C4-2B (cell line): Measurements from ENCODE around the gene FAM25C.
"Not testable (repeated sequence)": the region's sequence is repeated elsewhere in the genome, so short reads cannot be mapped to it uniquely, and the experiment has no call there.

ENCODE experiments used
- H3K27ac ChIP-seq: fragments of 450-650 bp; 2 replicates; pipeline ENCODE4 v1.5.1; 2017

Gene FAM25C

DNA sequence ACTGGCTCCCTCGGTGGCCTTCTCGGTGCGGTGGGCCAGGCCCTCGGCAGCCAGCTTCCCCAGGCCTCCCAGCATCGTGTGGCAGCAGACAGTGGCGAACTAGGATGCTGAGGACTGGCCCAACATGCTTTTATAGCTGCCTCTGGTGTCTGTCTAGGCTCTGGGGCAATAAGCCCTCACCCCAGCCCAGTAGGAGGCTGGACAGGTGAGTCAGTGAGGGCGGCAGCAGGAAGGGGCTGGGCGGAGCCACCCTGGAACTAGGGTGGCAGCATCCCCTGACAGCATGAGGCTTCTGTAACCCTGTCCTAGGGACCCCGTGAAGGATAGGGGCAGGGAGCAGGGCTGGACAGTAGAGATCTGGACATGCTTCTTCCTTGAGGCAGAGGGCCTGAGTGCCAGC, at the start of gene FAM25C:
Gene FAM25C, minus strand, starts transcription at position 101 of the 400 bp plus-strand sequence. Its CDS starts 26 bp downstream, at position 75.
- not testable (repeated sequence) for H3K27ac ChIP-seq

- H3K27ac ChIP-seq, result not testable (repeated sequence)
These were observed 45.0 kb upstream of the FAM25C start for GRCh38 chr10:48044557-48044956.

DNA sequence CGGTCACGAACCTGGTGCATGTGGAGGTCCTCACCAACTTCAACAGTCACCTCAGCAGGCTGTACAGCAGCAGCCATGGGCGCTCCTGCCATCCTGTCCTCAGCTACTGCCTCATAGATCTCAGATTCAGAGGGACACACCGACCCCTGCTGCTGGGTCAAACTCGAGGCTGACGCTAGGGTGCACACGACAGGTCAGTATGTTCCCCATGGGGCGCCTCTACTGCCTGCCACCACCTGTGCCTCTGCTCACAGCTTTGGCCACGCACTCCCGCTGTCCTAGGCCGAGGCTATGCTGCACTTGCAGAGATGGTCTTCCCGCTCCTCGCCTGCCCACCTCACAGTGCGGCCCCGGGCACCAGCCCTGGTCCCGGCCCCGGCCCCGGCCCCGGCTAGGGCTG, 31.8 kb upstream of the FAM25C start:
- H3K27ac ChIP-seq, result not testable (repeated sequence)

DNA sequence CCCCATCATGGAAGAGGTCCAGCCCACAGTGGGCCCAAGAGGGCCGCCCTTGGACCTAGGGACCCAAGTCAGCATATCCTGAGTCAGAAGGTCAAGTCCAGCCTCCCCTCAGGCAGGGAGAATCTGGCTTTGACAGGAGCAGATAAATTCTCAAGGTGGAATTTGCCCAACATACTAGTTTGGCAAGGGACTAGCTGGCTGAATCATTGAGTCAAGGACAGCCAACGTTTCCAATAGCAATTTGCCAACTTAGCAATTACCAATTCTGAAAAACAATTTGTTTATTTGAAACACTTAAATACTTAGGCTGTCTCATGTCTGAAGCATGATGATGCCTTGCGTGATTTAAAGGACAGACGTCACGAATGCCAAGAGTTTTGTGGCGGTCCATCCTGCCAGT, 2.7 kb upstream of the FAM25C start:
- not testable (repeated sequence) for H3K27ac ChIP-seq

DNA sequence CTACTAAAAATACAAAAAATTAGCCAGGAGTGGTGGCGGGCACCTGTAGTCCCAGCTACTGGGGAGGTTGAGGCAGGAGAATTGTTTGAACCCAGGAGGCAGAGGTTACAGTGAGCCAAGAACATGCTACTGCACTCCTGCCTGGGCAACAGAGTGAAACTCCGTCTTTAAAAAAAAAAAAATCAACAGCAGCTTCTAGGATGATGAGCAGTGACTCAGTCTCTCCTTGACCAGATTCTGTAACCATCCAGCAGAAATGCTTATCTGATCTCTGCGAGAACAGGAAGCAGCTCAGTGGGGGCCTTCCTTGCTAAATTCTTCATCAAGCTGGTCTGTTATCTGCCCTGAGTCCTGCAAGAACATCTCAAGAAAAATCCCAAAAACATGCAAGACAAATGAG, 5.5 kb downstream of the FAM25C start:
- not testable (repeated sequence) for H3K27ac ChIP-seq

GRCh38 chr10:47992560-47992959, 7.0 kb downstream of the FAM25C start:
- H3K27ac ChIP-seq, result not testable (repeated sequence)

- H3K27ac ChIP-seq, result not testable (repeated sequence)
These were observed 7.9 kb downstream of the FAM25C start for GRCh38 chr10:47991706-47992105.

GRCh38 chr10:47990097-47990496, 9.5 kb downstream of the FAM25C start:
- not testable (repeated sequence) for H3K27ac ChIP-seq

GRCh38 chr10:47989542-47989950, 10.0 kb downstream of the FAM25C start:
- H3K27ac ChIP-seq, result not testable (repeated sequence)

GRCh38 chr10:47988718-47989541, 10.7 kb downstream of the FAM25C start:
- H3K27ac ChIP-seq, result peak overlapping the region; percentile 36; the same call in 1 of the 2 replicates

- H3K27ac ChIP-seq, result not testable (repeated sequence)
These were observed 11.6 kb downstream of the FAM25C start for GRCh38 chr10:47987952-47988351.

DNA sequence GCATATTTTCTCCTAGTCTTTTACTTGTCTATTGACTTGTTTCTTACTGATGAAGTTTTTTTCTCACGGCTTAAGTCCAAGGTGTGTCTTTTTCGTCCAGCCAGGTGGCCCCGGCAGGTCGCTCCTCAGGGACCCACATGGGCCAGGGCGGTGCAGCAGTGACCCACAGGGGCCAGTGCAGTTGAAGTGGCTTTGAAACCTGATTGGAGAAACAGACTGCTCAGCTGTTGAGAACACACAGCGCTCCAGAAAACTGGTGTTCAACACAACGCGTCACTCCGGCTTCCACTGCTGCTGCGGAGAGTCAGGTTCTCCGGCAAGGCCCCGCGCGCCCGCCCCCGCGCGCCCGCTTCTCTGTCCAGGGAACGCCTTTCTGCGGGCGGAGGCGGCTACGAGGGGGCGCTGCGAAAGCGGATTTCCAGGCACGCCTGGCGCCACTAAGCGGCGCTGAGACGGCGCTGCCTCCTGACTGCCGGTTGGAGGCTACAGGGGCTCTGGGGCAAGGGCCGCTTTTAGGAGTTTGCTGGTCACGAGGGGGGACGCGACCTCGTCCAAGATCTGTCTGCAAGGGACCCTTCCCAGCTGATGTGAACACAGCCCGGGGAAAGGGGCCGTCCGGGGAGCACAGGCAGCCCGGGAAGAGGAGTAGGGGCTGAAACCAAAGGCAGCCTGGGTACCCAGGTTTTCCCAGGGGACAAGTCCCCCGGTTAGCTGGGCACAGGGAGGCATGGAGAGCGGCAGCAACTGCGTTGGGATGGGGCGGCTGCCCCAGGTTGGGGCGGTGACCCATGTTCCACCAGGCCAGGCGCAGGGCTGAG, 13.0 kb downstream of the FAM25C start:
- not testable (repeated sequence) for H3K27ac ChIP-seq

- H3K27ac ChIP-seq, result not testable (repeated sequence)
These were observed 24.2 kb downstream of the FAM25C start for GRCh38 chr10:47975409-47975808.

- H3K27ac ChIP-seq, result not testable (repeated sequence)
These were observed 26.5 kb downstream of the FAM25C start for GRCh38 chr10:47973131-47973530.

GRCh38 chr10:47972077-47972476, 27.5 kb downstream of the FAM25C start:
- H3K27ac ChIP-seq, result not testable (repeated sequence)

- H3K27ac ChIP-seq, result not testable (repeated sequence)
These were observed 28.0 kb downstream of the FAM25C start for GRCh38 chr10:47971598-47971997.

DNA sequence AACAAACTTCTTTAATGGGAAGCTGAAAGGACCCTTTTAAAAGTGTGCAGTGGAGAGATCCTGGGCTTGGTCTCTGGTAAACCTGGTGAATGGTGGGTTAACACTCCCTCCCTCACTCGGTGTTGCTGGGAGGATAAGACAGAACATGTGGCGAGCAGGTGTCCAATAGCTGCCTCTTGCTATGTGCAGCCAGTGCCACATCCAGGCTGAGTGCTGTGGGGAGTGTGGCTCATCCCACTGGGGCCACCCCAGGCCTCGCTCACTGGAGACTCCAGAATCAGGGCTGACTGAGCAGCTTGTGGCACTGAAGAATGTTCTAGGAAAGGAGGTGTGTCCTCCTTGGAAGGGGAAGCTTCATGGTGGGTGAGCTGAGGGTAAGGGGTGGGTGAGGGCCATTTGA, 29.5 kb downstream of the FAM25C start:
- H3K27ac ChIP-seq, result not testable (repeated sequence)

DNA sequence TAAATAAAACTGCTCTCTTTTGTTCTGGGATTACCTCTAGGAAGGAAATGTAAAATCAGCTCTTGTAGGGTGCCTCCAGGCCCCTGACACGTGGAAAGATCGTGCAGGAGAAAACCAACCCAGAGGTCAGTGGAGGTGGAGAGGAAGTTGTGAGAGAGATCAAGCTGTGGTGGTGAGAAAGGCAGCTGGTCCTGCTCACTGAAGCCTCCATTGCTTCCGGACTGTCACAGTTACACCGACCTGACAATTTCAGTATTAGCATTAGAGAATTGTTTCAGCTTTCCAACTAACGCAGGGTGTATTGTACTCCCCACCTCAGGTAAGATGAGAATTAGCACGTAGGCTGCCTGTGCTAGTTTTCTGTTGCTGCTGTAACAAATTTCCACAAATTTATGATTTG, 30.6 kb downstream of the FAM25C start:
- H3K27ac ChIP-seq, result not testable (repeated sequence)

DNA sequence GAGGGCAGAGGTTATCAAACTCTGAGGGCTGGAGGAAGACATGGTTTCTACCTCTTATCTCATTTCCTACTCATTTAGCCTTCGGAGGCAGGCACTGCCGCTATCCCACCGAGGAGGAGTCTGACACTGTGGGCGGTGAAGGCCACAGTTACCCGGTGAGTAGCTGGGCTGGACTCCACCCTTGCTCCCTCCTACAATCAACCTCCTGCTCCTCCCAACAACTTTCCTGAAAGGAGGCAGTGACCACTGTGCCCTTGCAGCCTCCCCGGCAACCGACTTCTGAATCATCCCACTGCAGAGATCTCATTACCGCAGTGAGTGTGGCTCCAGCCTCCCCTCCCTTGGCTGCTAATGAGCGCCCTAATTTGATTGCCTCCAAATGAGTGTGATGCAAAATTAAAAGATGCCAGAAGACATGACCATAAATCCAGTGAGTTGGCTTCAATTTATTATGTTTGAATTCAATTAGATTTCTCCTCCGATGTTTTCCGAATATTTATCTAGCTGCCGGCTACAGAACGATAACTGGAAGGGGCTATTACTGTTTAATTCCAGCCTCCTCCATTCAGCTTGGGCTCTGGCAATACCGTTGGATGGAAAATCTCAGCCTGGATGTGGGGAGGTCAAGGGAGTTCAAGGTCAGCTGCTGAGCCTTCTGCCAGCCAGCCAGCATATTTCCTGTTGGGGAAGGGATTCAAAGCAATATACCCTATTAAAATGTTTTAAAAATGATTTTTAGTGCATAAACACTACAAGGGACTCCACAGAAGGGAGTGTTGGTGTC, 35.1 kb downstream of the FAM25C start:
- H3K27ac ChIP-seq, result not testable (repeated sequence)

GRCh38 chr10:47962785-47963184, 36.8 kb downstream of the FAM25C start:
- not testable (repeated sequence) for H3K27ac ChIP-seq

GRCh38 chr10:47960699-47961098, 38.9 kb downstream of the FAM25C start:
- H3K27ac ChIP-seq, result not testable (repeated sequence)

DNA sequence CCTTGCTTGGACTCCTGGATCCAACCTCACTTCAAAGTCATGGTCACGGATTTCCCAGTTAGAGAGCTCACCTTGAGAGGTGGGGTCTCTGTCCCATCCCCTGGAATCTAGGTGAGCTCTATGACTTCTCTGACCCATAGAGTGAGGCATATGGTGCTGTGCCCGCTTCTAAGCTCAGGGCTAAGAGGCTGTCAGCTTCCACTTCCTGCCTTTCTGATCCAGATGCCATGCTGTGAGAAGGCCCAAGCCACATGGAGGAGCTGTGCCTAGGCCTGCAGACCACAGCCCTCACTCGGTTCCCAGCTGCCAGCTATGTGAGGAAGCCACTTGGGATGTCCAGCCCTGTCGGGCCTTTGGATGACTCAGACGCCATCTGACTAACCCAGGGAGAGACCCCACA, 39.9 kb downstream of the FAM25C start:
- H3K27ac ChIP-seq, result not testable (repeated sequence)
